Pancreas (tissue), 8 donors: Measurements from ENCODE around the gene FOXD4. TPM values are rescaled to one million over a fixed set of nuclear protein-coding genes. Genes with fewer than 3 reads are reported as not detected.

Experiments
- polyA plus RNA-seq, 2 donors: library from polyadenylated mRNA; stranded (reverse); fragments of 200-250 nt; gene quantifications; one replicate each; pipeline ENCODE4 v1.2.3, GENCODE V29; 2013
- total RNA-seq, 6 donors: library from RNA; stranded (reverse); fragmentation: NEBNext Ultra II Directional in 4 of 6; extraction: Animal tissue kit (Norgen Biotek cat#: 25700) in 4 of 6; gene quantifications; one replicate each; pipeline versions ENCODE4 v1.2.1 to v1.2.4, GENCODE V29; 2021 to 2023
- donor health status: healthy with polysubstance abuse.
- donor health status: DM: no; HTN: no; CAD: no; lungs with moderate emphysema.
- donor health status: DM: no; HTN: no; CAD: no.
- donor health status: Bipolar disorder and iron deficiency.
- donor health status: DM: yes; HTN: yes; CAD: no.
- donor health status: DM: no; HTN: no; CAD: no.
- donor health status: DM: no; HTN: no; CAD: no.
- donor health status: DM: yes; HTN: yes; CAD: no.

The FOXD4 gene
- total and polyA plus RNA-seq, 8 donors: 0.12 to 0.68 (median 0.28) TPM; not detected in 1

Other genes starting within 250 kb of the FOXD4 start
- 10 to 100 TPM in 3 of 6 donors, 1 to 10 TPM in 3; 5.0 to 11.5 (median 10.0) TPM for gene WASHC1, start 89.0 kb downstream of the FOXD4 start, total RNA-seq
- 10 to 100 TPM; 50.6 to 88.2 TPM for gene WASHC1, start 89.0 kb downstream of the FOXD4 start, polyA plus RNA-seq
- 10 to 100 TPM; 14.1 to 31.1 (median 19.1) TPM for gene ZNG1A, start 60.6 kb upstream of the FOXD4 start, total RNA-seq
- 10 to 100 TPM; 25.0 to 25.1 TPM for gene ZNG1A, start 60.6 kb upstream of the FOXD4 start, polyA plus RNA-seq
- 10 to 100 TPM in 3 of 6 donors, 1 to 10 TPM in 3; 4.3 to 22.7 (median 8.8) TPM for gene DOCK8, start 96.4 kb upstream of the FOXD4 start, total RNA-seq
- 1 to 10 TPM; 1.7 to 2.9 TPM for gene DOCK8, start 96.4 kb upstream of the FOXD4 start, polyA plus RNA-seq